H1 (cell line): Measurements from ENCODE around the gene ZBTB7B.

Experiments
- BRCA1 ChIP-seq: IDR thresholded peaks from 2 replicates; pipeline ENCODE4 v1.6.1; 2012; ENCODE audit warnings: low read depth, low read length, improper control_type of control experiment
- HDAC2 ChIP-seq, 2 experiments: fragments of 300-600 bp in 1 of 2; sonication (generic) in 1 of 2; IDR thresholded peaks; 2 replicates each; pipeline ENCODE4 v1.6.1; 2011 to 2012; ENCODE audit warnings: low read depth in 2 of 2, low read length in 2 of 2, mild to moderate bottlenecking in 2 of 2, moderate library complexity in 2 of 2, borderline replicate concordance in 1 of 2, inconsistent platforms in 1 of 2
- TF ChIP-seq, protein P1 (sequence below), 3 experiments: IDR thresholded peaks; 1 replicate in 2 of 3; 2 replicates in 1 of 3; pipeline versions ENCODE4 v1.5.1 to v1.6.1; 2011; ENCODE audit warnings: low read length in 3 of 3, mild to moderate bottlenecking in 3 of 3, inconsistent platforms in 2 of 3, low read depth in 1 of 3, moderate library complexity in 1 of 3; ENCODE audit not compliant: insufficient read depth in 1 of 3; ENCODE audit errors: control extremely low read depth in 1 of 3

- TF ChIP-seq, protein P1, sequence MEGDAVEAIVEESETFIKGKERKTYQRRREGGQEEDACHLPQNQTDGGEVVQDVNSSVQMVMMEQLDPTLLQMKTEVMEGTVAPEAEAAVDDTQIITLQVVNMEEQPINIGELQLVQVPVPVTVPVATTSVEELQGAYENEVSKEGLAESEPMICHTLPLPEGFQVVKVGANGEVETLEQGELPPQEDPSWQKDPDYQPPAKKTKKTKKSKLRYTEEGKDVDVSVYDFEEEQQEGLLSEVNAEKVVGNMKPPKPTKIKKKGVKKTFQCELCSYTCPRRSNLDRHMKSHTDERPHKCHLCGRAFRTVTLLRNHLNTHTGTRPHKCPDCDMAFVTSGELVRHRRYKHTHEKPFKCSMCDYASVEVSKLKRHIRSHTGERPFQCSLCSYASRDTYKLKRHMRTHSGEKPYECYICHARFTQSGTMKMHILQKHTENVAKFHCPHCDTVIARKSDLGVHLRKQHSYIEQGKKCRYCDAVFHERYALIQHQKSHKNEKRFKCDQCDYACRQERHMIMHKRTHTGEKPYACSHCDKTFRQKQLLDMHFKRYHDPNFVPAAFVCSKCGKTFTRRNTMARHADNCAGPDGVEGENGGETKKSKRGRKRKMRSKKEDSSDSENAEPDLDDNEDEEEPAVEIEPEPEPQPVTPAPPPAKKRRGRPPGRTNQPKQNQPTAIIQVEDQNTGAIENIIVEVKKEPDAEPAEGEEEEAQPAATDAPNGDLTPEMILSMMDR (IDR thresholded peaks at IDR 0.05; ENCODE audit: control extremely low read depth in 1 of 3, insufficient read depth in 1 of 3, low read depth in 1 of 3, low read length in 3 of 3) = no peak
- TF ChIP-seq HDAC2 (IDR thresholded peaks at IDR 0.05; ENCODE audit: borderline replicate concordance in 1 of 2, low read depth in 2 of 2, low read length in 2 of 2) (no peak), BRCA1 (no peak)
Observed at GRCh38 chr1:154969246-154969645, 33.4 kb upstream of the ZBTB7B start.
